ENCODE measurements around the gene ABHD13.
"Not testable (repeated sequence)": the region's sequence is repeated elsewhere in the genome, so short reads cannot be mapped to it uniquely, and the experiment has no call there.

Gene ABHD13

DNA sequence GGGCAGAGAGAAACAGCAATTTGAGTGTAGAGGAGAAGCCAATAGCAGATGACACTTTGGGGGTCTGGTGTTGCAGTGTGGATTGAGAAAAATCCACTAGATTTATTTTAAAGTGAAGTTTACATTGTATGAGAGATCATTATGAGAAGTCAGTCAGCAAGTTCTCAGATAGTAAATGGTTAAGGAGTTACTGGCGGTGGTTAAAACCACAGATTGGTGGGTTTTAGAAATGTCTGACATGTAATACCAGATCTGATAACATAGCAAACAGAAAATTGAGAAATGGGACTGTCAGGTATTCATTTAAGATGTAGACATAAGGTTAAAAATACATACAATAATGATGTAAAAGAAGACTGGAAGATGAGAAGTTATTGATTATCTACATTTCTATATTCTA, 7.2 kb downstream of the ABHD13 start:
- peak in 1 of 2 experiments; percentile 23 for DNase-seq

DNA sequence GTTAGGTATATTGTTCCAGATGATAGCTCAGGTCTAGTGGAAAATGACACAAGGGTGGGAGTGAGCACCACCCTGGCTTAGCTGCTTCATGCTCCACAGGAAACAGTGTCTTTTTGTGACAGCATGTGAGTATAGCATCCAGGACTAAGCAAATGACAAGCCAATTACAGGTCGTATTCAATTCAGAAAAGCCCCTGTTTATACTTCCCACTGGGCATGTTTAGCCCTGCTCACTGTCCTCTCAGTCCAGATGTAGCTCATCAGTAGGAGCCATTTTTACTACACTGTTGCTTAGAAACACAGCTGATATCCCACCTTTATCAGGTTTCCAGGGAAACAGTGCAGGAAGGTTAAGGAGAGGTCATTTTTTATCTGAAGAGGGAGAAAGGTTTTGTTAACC, 8.0 kb downstream of the ABHD13 start:
- DNase-seq, result no peak

- DNase-seq, result peak; percentile 67 to 76
These were observed 9.6 kb downstream of the ABHD13 start for GRCh38 chr13:108227651-108228272.

- no peak for DNase-seq
These were observed 12.2 kb downstream of the ABHD13 start for GRCh38 chr13:108230377-108230776.

GRCh38 chr13:108249150-108249549, 31.0 kb downstream of the ABHD13 start:
- DNase-seq, result no peak

GRCh38 chr13:108257248-108257647, 39.1 kb downstream of the ABHD13 start:
- DNase-seq, result no peak

- DNase-seq, result no peak
These were observed 45.6 kb downstream of the ABHD13 start for GRCh38 chr13:108263621-108264355.

DNA sequence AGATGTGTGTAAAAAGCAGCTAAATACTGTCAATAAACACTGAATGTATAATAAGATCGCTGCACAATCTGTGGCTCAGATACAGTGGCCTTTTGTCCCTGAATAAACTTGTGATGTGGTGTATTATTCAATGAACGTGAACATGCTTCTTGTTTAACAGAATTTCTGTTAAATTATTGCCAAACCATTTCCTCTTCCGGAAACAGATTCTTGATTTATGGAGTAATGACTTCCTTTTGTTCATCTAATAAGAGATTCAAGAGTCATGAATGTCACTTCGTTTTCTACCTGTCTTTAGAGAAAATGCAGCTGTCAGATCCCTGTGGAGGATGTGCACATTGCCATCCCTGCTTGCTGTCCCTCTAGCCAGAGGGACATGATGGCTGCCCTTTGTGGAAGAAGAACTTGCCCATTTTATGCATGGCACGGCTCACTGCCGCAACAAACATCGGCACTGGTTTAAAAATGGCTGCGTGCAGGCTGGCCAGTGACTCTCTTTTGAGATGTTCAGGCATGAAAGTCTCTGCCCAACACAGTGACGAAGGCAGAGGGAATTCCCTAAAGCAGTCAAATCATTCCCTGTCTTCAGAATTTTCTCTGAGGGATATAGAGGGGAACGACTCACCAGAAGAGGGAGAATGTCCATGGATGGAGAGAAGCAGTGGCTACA, 48.3 kb downstream of the ABHD13 start:
- DNase-seq, result peak; percentile 96 to 98

- DNase-seq, result no peak
These were observed 49.2 kb downstream of the ABHD13 start for GRCh38 chr13:108267347-108267746.

- DNase-seq, result not testable (repeated sequence)
These were observed 49.7 kb downstream of the ABHD13 start for GRCh38 chr13:108267855-108268254.

GRCh38 chr13:108268466-108269112, 50.4 kb downstream of the ABHD13 start:
- no peak for DNase-seq

DNA sequence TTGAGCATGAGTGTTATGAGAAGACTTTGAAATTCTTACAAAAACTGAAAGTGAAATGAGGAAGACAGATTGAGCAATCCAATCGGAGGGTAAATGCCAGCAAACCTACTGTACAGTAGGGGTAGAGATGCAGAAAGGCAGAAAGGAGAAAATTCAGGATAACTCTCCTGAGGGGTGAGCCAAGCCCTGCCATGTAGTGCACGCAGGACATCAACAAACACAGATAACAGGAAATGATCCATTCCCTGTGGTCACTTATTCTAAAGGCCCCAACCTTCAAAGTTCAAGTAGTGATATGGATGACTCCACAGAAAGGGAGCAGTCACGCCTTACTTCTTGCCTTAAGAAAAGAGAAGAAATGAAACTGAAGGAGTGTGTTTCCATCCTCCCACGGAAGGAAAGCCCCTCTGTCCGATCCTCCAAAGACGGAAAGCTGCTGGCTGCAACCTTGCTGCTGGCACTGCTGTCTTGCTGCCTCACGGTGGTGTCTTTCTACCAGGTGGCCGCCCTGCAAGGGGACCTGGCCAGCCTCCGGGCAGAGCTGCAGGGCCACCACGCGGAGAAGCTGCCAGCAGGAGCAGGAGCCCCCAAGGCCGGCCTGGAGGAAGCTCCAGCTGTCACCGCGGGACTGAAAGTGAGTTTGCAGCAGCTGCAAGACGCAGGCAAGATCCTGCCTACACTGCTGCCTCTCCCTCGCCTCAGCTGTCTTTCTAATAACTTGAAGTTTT, 51.6 kb downstream of the ABHD13 start, which contains the start of gene TNFSF13B:
TNFSF13B (plus strand) TSS at position 118 of the 728 bp plus-strand sequence; CDS start at position 296, 178 bp downstream.
- peak; percentile 89 to 93 for DNase-seq

DNA sequence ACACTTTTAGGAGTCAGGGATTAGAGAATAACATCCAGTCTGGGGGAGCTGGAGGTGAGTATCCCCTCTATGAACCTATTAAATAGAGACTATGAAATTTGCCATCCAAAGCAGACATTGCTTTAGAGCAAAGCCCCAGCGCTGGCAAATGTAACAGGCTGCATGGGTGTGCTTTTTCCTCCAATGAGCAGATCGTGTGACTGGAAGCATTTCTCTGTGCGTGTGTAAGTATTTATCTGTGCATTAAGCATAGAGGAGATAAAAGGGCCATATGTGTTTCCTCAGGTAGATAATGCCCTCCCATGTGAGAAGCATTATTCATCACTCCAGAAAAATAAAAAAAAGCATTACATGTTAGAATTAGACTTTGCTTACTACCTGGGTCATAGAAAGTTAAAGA, 52.2 kb downstream of the ABHD13 start:
- DNase-seq, result peak; percentile 42 to 44

DNA sequence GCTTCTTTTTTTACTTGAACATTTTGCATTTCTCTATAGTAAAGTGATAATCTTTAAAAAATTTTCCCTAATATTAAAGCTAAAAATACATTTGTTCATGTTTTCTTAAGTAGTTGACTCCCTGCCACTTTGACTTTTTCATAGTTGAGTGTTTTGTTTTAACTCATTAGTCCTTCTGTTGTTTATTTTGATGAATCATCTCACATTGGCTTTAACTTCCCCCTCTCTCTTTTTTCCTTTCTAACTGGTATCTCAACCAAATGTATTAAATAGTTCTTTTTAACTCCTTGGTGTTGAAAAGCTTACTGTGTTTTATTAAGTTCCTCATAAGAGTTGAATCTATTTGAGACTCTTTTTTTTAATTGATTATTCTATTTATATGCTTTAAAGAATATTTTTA, 54.1 kb downstream of the ABHD13 start:
- peak; percentile 52 to 53 for DNase-seq

GRCh38 chr13:108273429-108274118, 55.4 kb downstream of the ABHD13 start:
- no peak for DNase-seq

GRCh38 chr13:108274718-108275117, 56.5 kb downstream of the ABHD13 start:
- no peak for DNase-seq

DNA sequence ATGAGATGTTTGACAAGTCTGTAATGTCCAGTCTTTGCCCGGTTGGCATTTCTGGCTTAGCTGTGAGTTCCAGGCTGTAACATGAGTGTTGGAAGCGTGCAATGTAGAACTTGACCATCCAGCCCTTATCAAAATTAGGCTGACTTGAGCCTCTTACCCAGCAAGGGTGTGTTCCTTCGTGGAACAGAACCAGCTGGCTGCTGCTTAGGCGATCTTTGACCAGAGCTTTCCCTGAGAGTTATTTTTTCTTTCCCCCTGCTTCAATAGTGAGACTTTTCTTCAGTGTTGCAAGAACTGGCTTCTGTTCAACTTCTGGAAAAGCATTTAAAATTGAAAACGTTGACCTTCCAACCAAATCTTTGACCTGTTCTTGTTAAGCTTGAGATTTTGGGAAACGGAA, 57.9 kb downstream of the ABHD13 start:
- no peak for DNase-seq

DNA sequence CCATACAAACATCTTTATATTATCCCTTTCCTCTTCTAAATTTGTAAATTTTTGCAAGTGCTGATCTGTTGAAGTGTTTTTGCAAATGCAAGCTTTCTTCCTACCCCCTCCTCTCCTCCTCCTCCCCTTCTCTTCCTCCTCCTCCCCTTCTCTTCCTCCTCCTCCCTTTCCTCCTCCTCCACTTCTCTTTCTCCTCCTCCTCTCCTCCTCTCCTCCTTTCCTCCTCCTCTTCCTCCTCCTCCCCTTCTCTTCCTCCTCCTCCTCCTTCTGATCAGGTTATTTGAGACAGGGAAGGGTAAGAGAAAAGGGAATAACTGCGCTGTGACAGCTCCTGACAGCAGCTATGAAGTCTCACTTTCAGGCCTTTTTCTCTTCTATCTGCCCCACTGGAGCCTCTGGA, 60.3 kb downstream of the ABHD13 start:
- DNase-seq, result no peak

- DNase-seq, result no peak
These were observed 63.7 kb downstream of the ABHD13 start for GRCh38 chr13:108281901-108282300.

GRCh38 chr13:108283110-108283509, 64.9 kb downstream of the ABHD13 start:
- peak in 1 of 2 experiments; percentile 18 for DNase-seq
